Smooth muscle cell (in vitro differentiated cells): ENCODE data around the gene UTP11. TPM values are rescaled to one million over a fixed set of nuclear protein-coding genes. Genes with fewer than 3 reads are reported as not detected.

Experiments used
- DNase-seq: peaks from one replicate; lab custom pipeline; 2025; ENCODE audit not compliant: unreplicated experiment; lab: John Stamatoyannopoulos, UW
- H2AFZ ChIP-seq: fragments of 200-600 bp; sonication (generic); 2 replicates; pipeline ENCODE4 v1.6.0; 2016; ENCODE audit warnings: antibody characterized with exemption, low read depth, mild to moderate bottlenecking
- H3F3A ChIP-seq: fragments of 200-600 bp; sonication (generic); 2 replicates; pipeline ENCODE4 v1.6.0; 2017; ENCODE audit warnings: antibody characterized with exemption, low read depth
- H3K27ac ChIP-seq: fragments of 200-600 bp; sonication (generic); 2 replicates; pipeline ENCODE4 v1.5.1; 2016; ENCODE audit warnings: low read depth, mild to moderate bottlenecking
- H3K27me3 ChIP-seq: fragments of 200-600 bp; sonication (generic); 2 replicates; pipeline ENCODE4 v1.6.1; 2016; ENCODE audit warnings: low read depth, mild to moderate bottlenecking
- H3K36me3 ChIP-seq: fragments of 200-600 bp; sonication (generic); 2 replicates; pipeline ENCODE4 v1.5.1; 2016; ENCODE audit warnings: low read depth
- H3K4me1 ChIP-seq: fragments of 200-600 bp; sonication (generic); 2 replicates; pipeline ENCODE4 v1.5.1; 2016; ENCODE audit warnings: low read depth
- H3K4me2 ChIP-seq: fragments of 200-600 bp; sonication (generic); 2 replicates; pipeline ENCODE4 v1.6.0; 2016; ENCODE audit warnings: mild to moderate bottlenecking
- H3K4me3 ChIP-seq: fragments of 200-600 bp; sonication (generic); 2 replicates; pipeline ENCODE4 v1.5.1; 2016; ENCODE audit warnings: mild to moderate bottlenecking
- H3K79me2 ChIP-seq: fragments of 200-600 bp; sonication (generic); 2 replicates; pipeline ENCODE4 v1.6.0; 2016; ENCODE audit warnings: low read depth, mild to moderate bottlenecking
- H3K9ac ChIP-seq: fragments of 200-600 bp; sonication (generic); 2 replicates; pipeline ENCODE4 v1.6.0; 2016; ENCODE audit warnings: low read depth
- H3K9me3 ChIP-seq: fragments of 200-600 bp; sonication (generic); replicated peaks from 2 replicates; pipeline ENCODE4 v1.5.1; 2016; ENCODE audit warnings: low read depth
- H4K20me1 ChIP-seq: fragments of 200-600 bp; sonication (generic); 2 replicates; pipeline ENCODE4 v1.6.0; 2016; ENCODE audit warnings: low read depth
- WGBS: methylation state at CpG from one replicate; pipeline ENCODE4 v1.1.7; 2016; ENCODE audit warnings: low lambda C conversion rate; 5-methylcytosine and 5-hydroxymethylcytosine counted together
- polyA plus RNA-seq: library from polyadenylated mRNA; unstranded; fragments of >200 nt; fragmentation: Nextera tagmentation; extraction: Ambion mirVana; gene quantifications from 2 replicates; pipeline ENCODE4 v1.2.1, GENCODE V29; 2016
- small RNA-seq: library from RNA; depleted of rRNA; stranded (forward); fragments of <200 nt; gene quantifications from one replicate; pipeline ENCODE3, GENCODE V24; 2014
- total RNA-seq: library from RNA; depleted of rRNA; stranded (reverse); fragments of >200 nt; gene quantifications from 2 replicates; pipeline ENCODE4 v1.2.3, GENCODE V29; 2014
- TF ChIP-seq, protein P1 (sequence below): fragments of 200-600 bp; sonication (generic); IDR thresholded peaks from 2 replicates; pipeline ENCODE4 v1.5.1; 2017; ENCODE audit warnings: borderline replicate concordance, mild to moderate bottlenecking, antibody characterized with exemption; ENCODE audit not compliant: insufficient read depth, poor library complexity, severe bottlenecking

UTP11 gene
- total and polyA plus RNA-seq, 2 experiments from 2014 or later, result 43.7 to 72.4 TPM

GRCh38 chr1:38074302-38074677, 61.8 kb downstream of the UTP11 start:
- H3K4me1 ChIP-seq, result peaks cover 10% of the 10 kb centered on the region
- no peaks in the 10 kb centered on the region for H3K79me2 ChIP-seq
- no peaks in the 10 kb centered on the region for H3K9me3 ChIP-seq
- no peaks in the 10 kb centered on the region for H3F3A ChIP-seq
- no peak for DNase-seq
- TF ChIP-seq, protein P1, sequence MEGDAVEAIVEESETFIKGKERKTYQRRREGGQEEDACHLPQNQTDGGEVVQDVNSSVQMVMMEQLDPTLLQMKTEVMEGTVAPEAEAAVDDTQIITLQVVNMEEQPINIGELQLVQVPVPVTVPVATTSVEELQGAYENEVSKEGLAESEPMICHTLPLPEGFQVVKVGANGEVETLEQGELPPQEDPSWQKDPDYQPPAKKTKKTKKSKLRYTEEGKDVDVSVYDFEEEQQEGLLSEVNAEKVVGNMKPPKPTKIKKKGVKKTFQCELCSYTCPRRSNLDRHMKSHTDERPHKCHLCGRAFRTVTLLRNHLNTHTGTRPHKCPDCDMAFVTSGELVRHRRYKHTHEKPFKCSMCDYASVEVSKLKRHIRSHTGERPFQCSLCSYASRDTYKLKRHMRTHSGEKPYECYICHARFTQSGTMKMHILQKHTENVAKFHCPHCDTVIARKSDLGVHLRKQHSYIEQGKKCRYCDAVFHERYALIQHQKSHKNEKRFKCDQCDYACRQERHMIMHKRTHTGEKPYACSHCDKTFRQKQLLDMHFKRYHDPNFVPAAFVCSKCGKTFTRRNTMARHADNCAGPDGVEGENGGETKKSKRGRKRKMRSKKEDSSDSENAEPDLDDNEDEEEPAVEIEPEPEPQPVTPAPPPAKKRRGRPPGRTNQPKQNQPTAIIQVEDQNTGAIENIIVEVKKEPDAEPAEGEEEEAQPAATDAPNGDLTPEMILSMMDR, result no peak
- no peak overlapping the region for H2AFZ ChIP-seq
- no peak overlapping the region for H3K9ac ChIP-seq
- no peaks in the 10 kb centered on the region for H4K20me1 ChIP-seq
- H3K36me3 ChIP-seq, result no peaks in the 10 kb centered on the region
- 89% methylated on average over 4 of the region's 4 CpGs for WGBS
- no peaks in the 10 kb centered on the region for H3K27me3 ChIP-seq
- H3K4me3 ChIP-seq, result no peak overlapping the region
- H3K4me2 ChIP-seq, result no peak overlapping the region
- H3K27ac ChIP-seq, result no peak overlapping the region

Small RNAs within 50 kb of the gene (small RNA-seq; reads per million reads assigned to genes)
- gene RNU6-510P, result not detected

Other genes starting within 250 kb of the UTP11 start
- not detected in 2 replicates for gene EPHA10, start 247.6 kb upstream of the UTP11 start, total RNA-seq
- not detected in 2 replicates for gene EPHA10, start 247.6 kb upstream of the UTP11 start, polyA plus RNA-seq
- 0.13 TPM in 1 of 2 replicates, not detected in the other for gene MANEAL, start 218.9 kb upstream of the UTP11 start, total RNA-seq
- gene MANEAL, start 218.9 kb upstream of the UTP11 start, polyA plus RNA-seq, result 0.61 and 0.67 TPM in 2 replicates
- gene C1orf122, start 204.9 kb upstream of the UTP11 start, total RNA-seq, result 56.4 and 57.8 TPM in 2 replicates
- gene C1orf122, start 204.9 kb upstream of the UTP11 start, polyA plus RNA-seq, result 140 and 143 TPM in 2 replicates
- 29.6 and 39.9 TPM in 2 replicates for gene YRDC, start 204.5 kb upstream of the UTP11 start, total RNA-seq
- gene YRDC, start 204.5 kb upstream of the UTP11 start, polyA plus RNA-seq, result 46.0 and 46.4 TPM in 2 replicates
- gene MTF1, start 153.1 kb upstream of the UTP11 start, total RNA-seq, result 5.3 and 25.9 TPM in 2 replicates
- 6.8 and 8.1 TPM in 2 replicates for gene MTF1, start 153.1 kb upstream of the UTP11 start, polyA plus RNA-seq
- gene INPP5B, start 65.7 kb upstream of the UTP11 start, total RNA-seq, result 11.0 and 12.0 TPM in 2 replicates
- 5.8 and 6.7 TPM in 2 replicates for gene INPP5B, start 65.7 kb upstream of the UTP11 start, polyA plus RNA-seq
- 74.9 and 79.6 TPM in 2 replicates for gene SF3A3, start 22.7 kb upstream of the UTP11 start, total RNA-seq
- 50.8 and 54.0 TPM in 2 replicates for gene SF3A3, start 22.7 kb upstream of the UTP11 start, polyA plus RNA-seq
- gene FHL3, start 7.2 kb upstream of the UTP11 start, total RNA-seq, result 29.5 and 32.0 TPM in 2 replicates
- 67.1 and 70.2 TPM in 2 replicates for gene FHL3, start 7.2 kb upstream of the UTP11 start, polyA plus RNA-seq
- gene POU3F1, start 34.1 kb downstream of the UTP11 start, total RNA-seq, result not detected in 2 replicates
- gene POU3F1, start 34.1 kb downstream of the UTP11 start, polyA plus RNA-seq, result 0.55 and 1.4 TPM in 2 replicates